ENCODE results near the gene RBM14. TPM values are rescaled to one million over a fixed set of nuclear protein-coding genes. Genes with fewer than 3 reads are reported as not detected.
A peak's percentile ranks its signal among the peaks of the same experiment; 100 is the strongest.

The RBM14 gene
- total and polyA plus RNA-seq, 2 donors (not counting 1 experiment from before 2014, with no cell fraction given), result 52.4 to 244 TPM

- DNase-seq, result peak; percentile 3
- no peak overlapping the region for H2AFZ ChIP-seq (ENCODE audit: insufficient read depth, low read depth, low read length, poor library complexity, severe bottlenecking)
- TF ChIP-seq EZH2 (IDR thresholded peaks at IDR 0.05; ENCODE audit: borderline replicate concordance, insufficient read depth, low read depth, low read length, poor library complexity, severe bottlenecking) (no peak), CTCF (IDR thresholded peaks at IDR 0.05) (no peak)
- CTCF ChIA-PET, result interaction anchor here (0.8 to 3.3 kb wide), 7 partner anchors 10 to 88 kb away, joined by 3 to 14 read pairs (median 5); partner anchors contain the start of genes RBM4 and RBM4B
- H3K4me3 Mint-ChIP-seq, result no peak overlapping the region
- POLR2A ChIA-PET, result interaction anchor here (0.6 to 1.7 kb wide), 3 partner anchors 48 to 1717 kb away, joined by 3 to 5 read pairs (median 4); partner anchors contain the start of genes RBM4 and RBM4B
- 100% methylated on average over 3 of the region's 7 CpGs for WGBS (ENCODE audit: insufficient coverage)
- H3K4me1 Mint-ChIP-seq, result peaks cover 24% of the 10 kb centered on the region
- intact Hi-C loops (cut with micrococcal nuclease), result loop anchor here (5.0 kb wide), 1 partner anchor 72 kb away; no protein-coding TSS in a partner anchor
- no peaks in the 10 kb centered on the region for H3K27me3 Mint-ChIP-seq
- no peak for ATAC-seq (ENCODE audit: low read depth)
- peaks cover 36% of the 10 kb centered on the region for H3K79me2 ChIP-seq (ENCODE audit: control insufficient read depth, insufficient read depth, low read length)
- no peaks in the 10 kb centered on the region for H3K9me3 ChIP-seq (ENCODE audit: control extremely low read depth in 1 of 3, control insufficient read depth in 2 of 3, insufficient read depth in 1 of 3, low read length in 2 of 3)
- no peak overlapping the region for H3K27ac Mint-ChIP-seq
- H3K9me3 Mint-ChIP-seq (ENCODE audit: insufficient read depth), result no peaks in the 10 kb centered on the region
- H3K36me3 ChIP-seq (replicated peaks in 1 of 2; ENCODE audit: control extremely low read depth in 1 of 2, control insufficient read depth in 1 of 2, extremely low read depth in 1 of 2, insufficient read depth in 2 of 2, low read length in 1 of 2), result no peaks in the 10 kb centered on the region
- H3K4me2 ChIP-seq (replicated peaks; ENCODE audit: low read depth, low read length, poor library complexity, severe bottlenecking), result no peak overlapping the region
- no peak overlapping the region for H3K27ac ChIP-seq (ENCODE audit: low read length in 2 of 2)
- no peaks in the 10 kb centered on the region for H4K20me1 ChIP-seq (ENCODE audit: control insufficient read depth, insufficient read depth, low read length, poor library complexity, severe bottlenecking)
- no peak overlapping the region for H3K4me3 ChIP-seq (ENCODE audit: control extremely low read depth in 1 of 5, extremely low read depth in 1 of 5, insufficient read depth in 1 of 5, low read depth in 2 of 5, low read length in 4 of 5)
- H3K9ac ChIP-seq (ENCODE audit: low read length), result no peak overlapping the region
- peaks cover 0 to under 1% (median 0%) of the 10 kb centered on the region in 4 experiments for H3K27me3 ChIP-seq (replicated peaks in 1 of 4; ENCODE audit: control extremely low read depth in 1 of 4, control insufficient read depth in 3 of 4, insufficient read depth in 4 of 4, low read length in 3 of 4)
- H3K4me1 ChIP-seq (ENCODE audit: control insufficient read depth in 2 of 2, insufficient read depth in 2 of 2, low read length in 2 of 2), result peaks cover 22 to 26% of the 10 kb centered on the region in 2 donors
Observed at GRCh38 chr11:66589996-66590675, 26.3 kb upstream of the RBM14 start.

- no peak overlapping the region for H3K4me3 ChIP-seq (ENCODE audit: control extremely low read depth in 1 of 5, extremely low read depth in 1 of 5, insufficient read depth in 1 of 5, low read depth in 2 of 5, low read length in 4 of 5)
- intact Hi-C loops (cut with micrococcal nuclease), result loop anchor here (5.0 kb wide), 1 partner anchor 71 kb away; no protein-coding TSS in a partner anchor
- no peak overlapping the region for H3K4me2 ChIP-seq (replicated peaks; ENCODE audit: low read depth, low read length, poor library complexity, severe bottlenecking)
- Mint-ChIP-seq H3K9me3 (ENCODE audit: insufficient read depth) (no peaks in the 10 kb centered on the region), H3K4me1 (peaks cover 34% of the 10 kb centered on the region), H3K27ac (no peak overlapping the region), H3K4me3 (peak overlapping the region; percentile 13), H3K27me3 (no peaks in the 10 kb centered on the region)
- ChIA-PET POLR2A (interaction anchor here (0.8 to 2.2 kb wide), 3 partner anchors 47 to 86 kb away, joined by 3 to 17 read pairs (median 5); partner anchors contain the start of genes RBM4 and RBM4B), CTCF (interaction anchor here (0.8 to 5.9 kb wide), 9 partner anchors 9 to 89 kb away, joined by 3 to 46 read pairs (median 5); partner anchors contain the start of genes RBM14, RBM4 and RBM4B)
- no peaks in the 10 kb centered on the region for H4K20me1 ChIP-seq (ENCODE audit: control insufficient read depth, insufficient read depth, low read length, poor library complexity, severe bottlenecking)
- peaks cover 28 to 29% of the 10 kb centered on the region in 2 donors for H3K4me1 ChIP-seq (ENCODE audit: control insufficient read depth in 2 of 2, insufficient read depth in 2 of 2, low read length in 2 of 2)
- H3K9ac ChIP-seq (ENCODE audit: low read length), result no peak overlapping the region
- H3K36me3 ChIP-seq (replicated peaks in 1 of 2; ENCODE audit: control extremely low read depth in 1 of 2, control insufficient read depth in 1 of 2, extremely low read depth in 1 of 2, insufficient read depth in 2 of 2, low read length in 1 of 2), result no peaks in the 10 kb centered on the region
- H3K27ac ChIP-seq (ENCODE audit: low read length in 2 of 2), result no peak overlapping the region
- DNase-seq (no peak), ATAC-seq (ENCODE audit: low read depth) (no peak)
- H3K27me3 ChIP-seq (replicated peaks in 1 of 4; ENCODE audit: control extremely low read depth in 1 of 4, control insufficient read depth in 3 of 4, insufficient read depth in 4 of 4, low read length in 3 of 4), result no peaks in the 10 kb centered on the region
- 100% methylated on average over 1 of the region's 2 CpGs for WGBS (ENCODE audit: insufficient coverage)
- no peak for TF ChIP-seq CTCF (IDR thresholded peaks at IDR 0.05)
- no peak for TF ChIP-seq EZH2 (IDR thresholded peaks at IDR 0.05; ENCODE audit: borderline replicate concordance, insufficient read depth, low read depth, low read length, poor library complexity, severe bottlenecking)
- H3K9me3 ChIP-seq (ENCODE audit: control extremely low read depth in 1 of 3, control insufficient read depth in 2 of 3, insufficient read depth in 1 of 3, low read length in 2 of 3), result no peaks in the 10 kb centered on the region
- H2AFZ ChIP-seq (ENCODE audit: insufficient read depth, low read depth, low read length, poor library complexity, severe bottlenecking), result no peak overlapping the region
- H3K79me2 ChIP-seq (ENCODE audit: control insufficient read depth, insufficient read depth, low read length), result peaks cover 47% of the 10 kb centered on the region
Observed at GRCh38 chr11:66591175-66591574, 25.3 kb upstream of the RBM14 start.

All from B cell (primary cell).